B cell (primary cell): ENCODE data around the gene LURAP1L. TPM values are rescaled to one million over a fixed set of nuclear protein-coding genes. Genes with fewer than 3 reads are reported as not detected.

Source experiments
- ATAC-seq: fragments of 200-7000 bp; cut with Tn5 transposase; one replicate; pipeline ENCODE4 v1.10.0; 2021; ENCODE audit warnings: low read depth, mild to moderate bottlenecking, moderate number of reproducible peaks, moderate library complexity
- CTCF ChIA-PET: fragments of 350-600 bp; sonication (Branson Sonifier 250); formaldehyde crosslinking; loops from one replicate; lab custom pipeline; 2021; ENCODE audit warnings: antibody characterized with exemption, inconsistent platforms; lab: Charles Lee
- POLR2A ChIA-PET: fragments of 350-600 bp; sonication (Branson Sonifier 250); formaldehyde crosslinking; loops from one replicate; lab custom pipeline; 2021; ENCODE audit warnings: antibody characterized with exemption; lab: Charles Lee
- DNase-seq: peaks from one replicate; pipeline ENCODE4 v3.0.0; 2013
- H2AFZ ChIP-seq: 2 replicates; pipeline ENCODE4 v1.6.1; 2012; ENCODE audit warnings: mild to moderate bottlenecking, low read depth, low read length; ENCODE audit not compliant: insufficient read depth, poor library complexity, severe bottlenecking
- H3K27ac ChIP-seq, 2 donors: 1 replicate in 1 of 2; 2 replicates in 1 of 2; pipeline ENCODE4 v1.5.1; 2012 to 2013; ENCODE audit warnings: low read length in 2 of 2, mild to moderate bottlenecking in 2 of 2, moderate library complexity in 1 of 2
- H3K27me3 ChIP-seq, 4 experiments: fragments of 200-600 bp in 1 of 4; sonication (generic) in 1 of 4; replicated peaks in 1 of 4; 1 replicate in 2 of 4; 2 replicates in 2 of 4; pipeline versions ENCODE4 v1.6.1 to v1.7.0; 2013 to 2016; ENCODE audit warnings: low read length in 3 of 4, mild to moderate bottlenecking in 2 of 4, mixed read lengths in 1 of 4, moderate library complexity in 1 of 4; ENCODE audit not compliant: insufficient read depth in 4 of 4, control insufficient read depth in 3 of 4; ENCODE audit errors: control extremely low read depth in 1 of 4
- H3K36me3 ChIP-seq, 2 experiments: replicated peaks in 1 of 2; 1 replicate in 1 of 2; 2 replicates in 1 of 2; pipeline versions ENCODE4 v1.6.1 to v1.7.1; 2013; ENCODE audit warnings: low read length in 1 of 2; ENCODE audit not compliant: insufficient read depth in 2 of 2, control insufficient read depth in 1 of 2; ENCODE audit errors: control extremely low read depth in 1 of 2, extremely low read depth in 1 of 2
- H3K4me1 ChIP-seq, 2 donors: fragments of 200-600 bp in 1 of 2; sonication (generic) in 1 of 2; 1 replicate in 1 of 2; 2 replicates in 1 of 2; pipeline versions ENCODE4 v1.5.1 to v1.6.1; 2013 to 2017; ENCODE audit warnings: low read length in 2 of 2; ENCODE audit not compliant: control insufficient read depth in 2 of 2, insufficient read depth in 2 of 2
- H3K4me2 ChIP-seq: replicated peaks from 2 replicates; pipeline ENCODE3; 2012; ENCODE audit warnings: mild to moderate bottlenecking, low read depth, low read length; ENCODE audit not compliant: poor library complexity, severe bottlenecking
- H3K4me3 ChIP-seq, 5 experiments: fragments of 200-600 bp in 1 of 5; sonication (generic) in 1 of 5; 1 replicate in 3 of 5; 2 replicates in 2 of 5; pipeline versions ENCODE4 v1.5.1 to v1.7.0; 2011 to 2016; ENCODE audit warnings: low read length in 4 of 5, mild to moderate bottlenecking in 4 of 5, low read depth in 2 of 5, control low read depth in 1 of 5, moderate library complexity in 1 of 5; ENCODE audit not compliant: insufficient read depth in 1 of 5; ENCODE audit errors: control extremely low read depth in 1 of 5, extremely low read depth in 1 of 5
- H3K79me2 ChIP-seq: fragments of 200-600 bp; sonication (generic); one replicate; pipeline ENCODE4 v1.6.0; 2016; ENCODE audit warnings: low read length; ENCODE audit not compliant: control insufficient read depth, insufficient read depth
- H3K9ac ChIP-seq: fragments of 200-600 bp; sonication (generic); 2 replicates; pipeline ENCODE4 v1.6.1; 2017; ENCODE audit warnings: mild to moderate bottlenecking, low read length, moderate library complexity
- H3K9me3 ChIP-seq, 3 donors: one replicate each; pipeline versions ENCODE4 v1.6.1 to v1.7.1; 2013; ENCODE audit warnings: low read length in 2 of 3; ENCODE audit not compliant: control insufficient read depth in 2 of 3, insufficient read depth in 1 of 3; ENCODE audit errors: control extremely low read depth in 1 of 3
- H4K20me1 ChIP-seq: 2 replicates; pipeline ENCODE4 v1.6.0; 2012; ENCODE audit warnings: mild to moderate bottlenecking, low read length; ENCODE audit not compliant: insufficient read depth, control insufficient read depth, poor library complexity, severe bottlenecking
- H3K27ac Mint-ChIP-seq: one replicate; pipeline ENCODE4 v1.8.0; 2021; ENCODE audit warnings: mixed read lengths
- H3K27me3 Mint-ChIP-seq: one replicate; pipeline ENCODE4 v1.8.0; 2021; ENCODE audit warnings: mixed read lengths
- H3K4me1 Mint-ChIP-seq: one replicate; pipeline ENCODE4 v1.8.0; 2021; ENCODE audit warnings: mixed read lengths
- H3K4me3 Mint-ChIP-seq: one replicate; pipeline ENCODE4 v1.8.0; 2021; ENCODE audit warnings: mixed read lengths
- H3K9me3 Mint-ChIP-seq: one replicate; pipeline ENCODE4 v1.8.0; 2022; ENCODE audit warnings: mixed read lengths; ENCODE audit not compliant: insufficient read depth
- CTCF ChIP-seq: fragments of 200-600 bp; IDR thresholded peaks from one replicate; pipeline ENCODE4 v1.8.0; 2022; ENCODE audit warnings: antibody characterized with exemption, mild to moderate bottlenecking
- EZH2 ChIP-seq: IDR thresholded peaks from 2 replicates; pipeline ENCODE4 v1.6.1; 2012; ENCODE audit warnings: borderline replicate concordance, low read depth, mild to moderate bottlenecking, moderate library complexity, low read length; ENCODE audit not compliant: insufficient read depth, poor library complexity, severe bottlenecking
- WGBS: methylation state at CpG from one replicate; pipeline ENCODE4 v1.1.5; 2013; ENCODE audit warnings: missing lambda C conversion rate; ENCODE audit not compliant: insufficient coverage; 5-methylcytosine and 5-hydroxymethylcytosine counted together
- intact Hi-C: fragments of 100-400 bp; cut with micrococcal nuclease; formaldehyde crosslinking; loops from one replicate; pipeline ENCODE4 v1.10.0; 2022
- polyA plus RNA-seq: library from polyadenylated mRNA; depleted of rRNA; stranded (reverse); fragments of >200 nt; gene quantifications from 2 replicates; pipeline ENCODE4 v1.2.3, GENCODE V29; 2012
- total RNA-seq, 2 donors: library from RNA; stranded (reverse); fragments of 120-200 nt in 1 of 2; gene quantifications; 1 replicate in 1 of 2; 2 replicates in 1 of 2; pipeline versions ENCODE4 v1.2.3 to v1.2.4, GENCODE V29; 2013 to 2022

Gene LURAP1L
- total and polyA plus RNA-seq, 2 donors (not counting 1 experiment from before 2014, with no cell fraction given) = not detected

- H3K9ac ChIP-seq = no peak overlapping the region
- no peak overlapping the region for H3K27ac Mint-ChIP-seq
- CTCF ChIA-PET = no interaction called here
- WGBS = no CpG with 5 or more reads among the region's 2 CpGs
- no peaks in the 10 kb centered on the region for H4K20me1 ChIP-seq
- no peak overlapping the region for H3K4me2 ChIP-seq
- H3K4me1 Mint-ChIP-seq = no peaks in the 10 kb centered on the region
- no peak overlapping the region for H3K4me3 Mint-ChIP-seq
- H3K36me3 ChIP-seq = no peaks in the 10 kb centered on the region
- POLR2A ChIA-PET = no interaction called here
- H3K27me3 Mint-ChIP-seq = no peaks in the 10 kb centered on the region
- no peaks in the 10 kb centered on the region for H3K4me1 ChIP-seq
- no peaks in the 10 kb centered on the region for H3K27me3 ChIP-seq
- ATAC-seq = no peak
- H3K9me3 Mint-ChIP-seq = no peaks in the 10 kb centered on the region
- DNase-seq = no peak
- intact Hi-C loops = no loop called here
- H2AFZ ChIP-seq = no peak overlapping the region
- no peak overlapping the region for H3K4me3 ChIP-seq
- H3K9me3 ChIP-seq = no peaks in the 10 kb centered on the region
- H3K79me2 ChIP-seq = no peaks in the 10 kb centered on the region
- no peak for TF ChIP-seq CTCF
- H3K27ac ChIP-seq = no peak overlapping the region
Measured at GRCh38 chr9:12740845-12741244, 34.0 kb upstream of the LURAP1L start.

GRCh38 chr9:12748016-12748415 lies 26.8 kb upstream of the LURAP1L start:
- Histone ChIP-seq H3K9me3 (no peaks in the 10 kb centered on the region), H3K79me2 (no peaks in the 10 kb centered on the region), H3K4me3 (no peak overlapping the region), H3K4me1 (no peaks in the 10 kb centered on the region), H3K36me3 (no peaks in the 10 kb centered on the region), H3K27me3 (no peaks in the 10 kb centered on the region), H3K9ac (no peak overlapping the region), H4K20me1 (no peaks in the 10 kb centered on the region), H2AFZ (no peak overlapping the region), H3K27ac (no peak overlapping the region), H3K4me2 (no peak overlapping the region)
- ChIA-PET CTCF (no interaction called here), POLR2A (no interaction called here)
- H3K4me1 Mint-ChIP-seq = no peaks in the 10 kb centered on the region
- no CpG with 5 or more reads among the region's 1 CpG for WGBS
- H3K4me3 Mint-ChIP-seq = no peak overlapping the region
- DNase-seq = no peak
- no peaks in the 10 kb centered on the region for H3K27me3 Mint-ChIP-seq
- no peak for ATAC-seq
- H3K9me3 Mint-ChIP-seq = peaks cover 2% of the 10 kb centered on the region
- TF ChIP-seq CTCF (no peak), EZH2 (no peak)
- intact Hi-C loops = no loop called here
- H3K27ac Mint-ChIP-seq = no peak overlapping the region
